Cerebellar nuclear complex (tissue), 1 donor: ENCODE measurements around the gene ZNRF2.
"Not testable (repeated sequence)": the region's sequence is repeated elsewhere in the genome, so short reads cannot be mapped to it uniquely, and the experiment has no call there.

Source experiments
- DNase-seq, 2 experiments: peaks; one replicate each; lab custom pipeline; 2025; lab: John Stamatoyannopoulos, UW

Gene ZNRF2

GRCh38 chr7:30290317-30290716, 5.9 kb downstream of the ZNRF2 start:
- not testable (repeated sequence) for DNase-seq

- not testable (repeated sequence) for DNase-seq
Observed at GRCh38 chr7:30292416-30293038, 8.1 kb downstream of the ZNRF2 start.

DNA sequence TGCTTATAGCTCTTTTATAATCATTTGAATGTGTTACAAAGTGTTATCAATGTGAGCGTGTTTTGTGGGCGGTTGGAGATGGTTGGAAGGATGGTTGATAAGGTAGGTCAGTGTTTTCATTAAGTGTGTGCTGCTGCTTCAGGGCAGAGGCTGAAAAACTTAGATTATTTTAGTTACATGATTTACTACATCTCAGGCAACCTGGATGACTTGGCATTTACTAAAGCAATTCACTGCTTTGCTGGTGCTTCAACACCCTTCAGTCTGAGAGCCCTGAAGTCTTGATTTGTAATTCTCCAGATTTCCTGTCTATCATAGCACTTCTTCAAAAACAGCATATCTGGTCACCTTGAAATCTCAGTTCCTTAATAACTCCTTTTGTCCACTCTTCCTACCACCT, 11.9 kb downstream of the ZNRF2 start:
- DNase-seq: not testable (repeated sequence)

GRCh38 chr7:30297499-30297898, 13.1 kb downstream of the ZNRF2 start:
- DNase-seq: not testable (repeated sequence)

- DNase-seq: not testable (repeated sequence)
Observed at GRCh38 chr7:30298409-30298808, 14.0 kb downstream of the ZNRF2 start.

- no peak for DNase-seq
Observed at GRCh38 chr7:30301751-30302150, 17.4 kb downstream of the ZNRF2 start.

DNA sequence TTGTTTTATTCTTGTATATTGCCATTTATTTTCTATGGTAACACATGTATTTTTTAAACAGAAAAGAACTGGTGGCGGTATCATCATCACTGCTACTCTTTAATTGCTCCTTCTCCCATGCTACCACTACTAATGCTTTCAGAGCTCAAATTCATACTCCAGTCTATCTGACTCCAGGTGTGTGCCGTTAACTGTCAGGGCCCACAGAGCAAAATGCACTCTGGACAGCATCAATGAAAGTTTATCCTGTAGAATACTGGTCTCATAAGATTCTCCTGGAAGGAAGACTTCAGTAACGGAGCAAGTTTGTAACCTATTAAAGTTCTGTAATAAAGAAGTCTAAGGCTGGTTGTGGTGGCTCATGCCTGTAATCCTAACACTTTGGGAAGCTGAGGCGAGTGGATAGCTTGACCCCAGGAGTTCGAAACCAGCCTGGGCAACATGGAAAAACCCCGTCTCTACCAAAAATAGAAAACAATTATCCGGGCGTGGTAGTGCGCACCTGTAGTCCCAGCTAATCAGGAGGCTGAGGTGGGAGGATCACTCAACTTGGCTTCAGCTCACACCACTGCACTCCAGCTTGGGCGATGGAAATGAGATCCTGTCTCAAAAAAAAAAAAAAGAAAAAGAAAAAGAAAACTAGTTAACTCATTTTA, 18.4 kb downstream of the ZNRF2 start:
- DNase-seq: no peak

GRCh38 chr7:30303312-30304039, 19.1 kb downstream of the ZNRF2 start:
- DNase-seq: no peak

DNA sequence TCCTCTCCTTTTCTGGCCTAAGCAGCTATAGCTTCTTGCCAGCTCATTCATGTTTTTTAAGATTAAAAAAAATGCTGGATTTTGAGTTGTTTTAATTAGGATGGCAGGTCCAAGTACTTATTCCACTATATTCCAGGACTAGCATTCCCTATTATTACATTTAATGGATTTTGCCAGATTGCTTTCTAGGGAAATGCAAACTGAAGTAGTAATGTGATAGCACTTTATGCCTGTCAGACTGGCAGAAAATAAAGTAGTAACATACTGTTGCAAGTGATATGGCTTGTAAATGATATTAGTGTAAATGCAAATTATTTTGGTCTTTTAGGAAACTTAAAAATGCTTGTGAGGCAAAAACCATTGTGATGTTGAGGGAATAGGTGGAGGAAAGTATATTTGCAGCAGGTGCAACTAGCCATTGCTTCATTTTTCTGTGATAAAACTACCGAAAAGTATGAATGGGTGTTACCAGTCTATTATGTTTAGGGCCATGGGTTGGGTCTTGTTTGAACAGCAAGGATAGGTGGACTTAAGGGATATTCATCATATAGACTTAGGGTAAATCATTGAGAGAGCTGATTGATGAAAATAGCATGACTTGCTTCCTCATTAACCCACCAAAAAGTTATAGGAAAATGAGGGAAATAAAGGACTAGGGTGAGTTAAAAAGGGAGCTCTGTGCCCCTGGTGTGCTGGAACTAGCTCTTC, 19.9 kb downstream of the ZNRF2 start:
- no peak for DNase-seq

DNA sequence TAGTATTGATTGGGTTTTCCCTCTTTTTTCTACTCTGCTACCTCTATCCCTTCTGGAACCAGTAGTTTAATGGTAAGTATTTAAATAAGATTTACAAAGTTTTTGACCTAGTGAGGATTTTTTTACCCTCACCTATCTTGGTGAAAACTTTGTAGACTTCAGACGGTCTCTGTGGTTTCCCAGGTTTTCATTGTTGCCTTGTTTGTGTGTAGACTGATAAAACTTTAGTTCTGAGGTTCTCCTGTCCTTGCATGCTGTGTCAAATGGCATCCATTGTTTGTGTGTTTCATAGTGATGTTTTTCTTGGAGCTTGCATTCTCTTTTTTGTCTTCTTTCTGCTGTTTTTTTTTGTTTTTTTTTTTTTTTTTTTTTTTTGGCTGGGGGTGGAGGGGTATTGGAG, 22.6 kb downstream of the ZNRF2 start:
- no peak for DNase-seq

DNA sequence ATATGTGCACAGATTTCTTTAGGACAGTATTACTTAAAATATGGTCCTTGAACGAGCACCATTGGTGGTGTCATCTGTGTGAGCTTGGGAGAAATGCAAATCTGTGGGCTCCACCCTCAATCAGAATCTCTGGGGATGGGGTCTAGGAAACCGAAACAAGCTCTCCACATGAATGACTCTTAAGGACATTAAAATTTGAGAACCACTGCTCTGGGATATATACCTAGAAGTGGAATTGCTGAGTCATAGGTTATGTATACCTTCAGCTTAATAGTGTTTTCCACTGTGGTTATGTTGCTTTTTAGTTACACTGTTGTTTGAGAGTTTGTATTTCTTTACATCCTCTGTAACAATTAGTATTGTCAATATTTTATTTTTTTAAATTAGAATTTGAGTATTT, 24.0 kb downstream of the ZNRF2 start:
- DNase-seq: no peak

DNA sequence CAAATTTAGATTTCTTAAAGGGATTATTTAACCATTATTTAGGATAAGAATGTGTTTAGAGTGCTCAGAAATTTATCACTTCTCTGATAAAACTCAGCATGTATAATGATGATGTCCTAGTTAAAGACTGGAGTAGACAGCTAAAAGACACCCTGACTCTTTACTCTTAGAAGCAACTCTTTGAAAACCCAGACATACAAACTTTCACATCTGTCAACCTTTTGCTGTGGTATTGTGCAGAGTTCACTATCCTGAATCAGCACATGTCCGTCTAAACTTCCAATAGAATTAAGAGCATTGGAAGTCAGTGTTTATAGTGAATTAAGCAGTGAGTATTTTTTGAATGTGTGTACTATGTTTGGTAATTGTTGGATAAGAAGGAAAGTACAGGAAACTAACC, 24.9 kb downstream of the ZNRF2 start:
- no peak for DNase-seq

DNA sequence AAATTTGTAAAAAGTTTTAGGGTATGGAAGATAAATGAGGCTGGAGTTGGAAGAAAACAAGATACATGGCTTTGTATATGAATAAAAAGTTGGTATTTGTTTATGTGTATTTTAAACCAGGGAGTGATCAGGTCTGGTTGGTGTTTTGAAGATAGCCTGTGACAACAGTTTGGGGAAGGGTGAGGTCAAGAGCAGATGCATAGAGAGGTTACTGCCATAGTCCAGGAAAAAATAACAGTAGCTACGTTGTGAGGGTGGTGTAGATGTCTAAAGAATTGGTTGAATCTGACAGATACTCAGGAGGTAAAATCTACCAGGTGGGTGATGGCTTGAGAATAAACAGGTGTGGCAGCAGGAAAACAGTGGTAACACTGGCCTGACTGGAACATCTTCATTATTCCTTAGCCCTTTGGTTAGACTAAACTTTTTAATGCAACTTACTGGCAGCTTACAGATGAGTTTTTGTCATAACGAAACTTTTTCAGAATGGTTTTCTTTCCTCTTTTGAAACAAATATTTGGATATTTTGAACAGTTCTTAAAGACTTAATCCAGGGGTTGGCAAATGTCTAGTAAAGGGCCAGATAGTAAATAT, 25.5 kb downstream of the ZNRF2 start:
- DNase-seq: no peak

- DNase-seq: no peak
Observed at GRCh38 chr7:30310674-30311362, 26.4 kb downstream of the ZNRF2 start.

GRCh38 chr7:30312178-30312577, 27.8 kb downstream of the ZNRF2 start:
- no peak for DNase-seq

DNA sequence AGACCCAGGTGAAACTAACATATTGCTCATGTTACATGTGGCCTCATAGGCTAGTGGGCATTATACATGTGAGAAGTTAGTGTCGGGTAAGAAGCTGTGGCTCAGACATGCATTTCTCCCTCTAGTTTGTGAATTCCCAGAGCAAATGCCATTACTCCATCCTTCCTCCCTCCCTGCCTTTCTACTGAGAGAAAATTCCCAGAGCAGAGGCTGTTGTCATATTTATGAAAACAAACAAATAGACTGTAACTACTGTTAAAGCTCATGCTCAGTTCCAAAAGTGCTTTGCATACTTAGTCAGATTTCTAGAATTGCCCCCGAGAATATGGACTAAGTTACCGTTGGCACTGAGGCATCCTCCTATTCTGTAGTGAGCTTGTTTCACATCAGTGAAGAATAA, 29.0 kb downstream of the ZNRF2 start:
- no peak for DNase-seq

DNA sequence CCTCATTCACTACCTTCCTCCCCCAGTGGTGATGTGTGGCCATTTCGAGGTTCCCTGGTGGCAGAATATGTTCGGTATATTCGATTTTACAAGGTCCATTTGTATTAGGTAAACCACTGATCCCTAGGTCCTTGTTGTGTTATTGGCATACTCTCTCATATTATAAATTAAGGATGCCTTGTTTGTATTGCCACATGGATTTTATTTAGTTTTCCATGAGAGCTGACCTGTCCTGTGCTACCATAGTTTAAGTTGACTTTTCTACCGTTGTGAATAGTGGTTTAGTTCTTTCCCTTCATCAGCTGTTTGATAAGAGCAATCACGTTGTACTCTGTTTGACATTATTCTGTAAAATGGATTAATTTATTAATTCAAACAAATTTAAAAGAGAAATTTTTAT, 29.4 kb downstream of the ZNRF2 start:
- no peak for DNase-seq

DNA sequence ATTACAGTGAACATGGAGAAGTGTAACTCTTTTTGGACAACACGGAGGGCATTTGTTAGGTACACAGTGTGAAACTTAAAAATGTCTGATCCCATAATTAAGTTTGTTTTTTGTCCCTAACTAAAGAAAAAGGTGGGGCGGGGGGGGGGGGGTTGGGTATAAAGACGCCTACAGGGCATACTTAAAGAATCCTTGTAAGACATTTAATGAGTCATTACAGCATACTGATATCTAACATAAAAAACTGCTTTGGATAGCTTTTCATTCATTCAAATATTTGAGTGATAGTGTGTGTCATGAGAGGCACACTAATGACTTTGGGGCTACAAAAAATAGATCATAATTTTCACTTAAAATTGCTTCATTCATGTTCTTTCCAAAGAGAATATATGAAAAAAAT, 31.2 kb downstream of the ZNRF2 start:
- DNase-seq: no peak

DNA sequence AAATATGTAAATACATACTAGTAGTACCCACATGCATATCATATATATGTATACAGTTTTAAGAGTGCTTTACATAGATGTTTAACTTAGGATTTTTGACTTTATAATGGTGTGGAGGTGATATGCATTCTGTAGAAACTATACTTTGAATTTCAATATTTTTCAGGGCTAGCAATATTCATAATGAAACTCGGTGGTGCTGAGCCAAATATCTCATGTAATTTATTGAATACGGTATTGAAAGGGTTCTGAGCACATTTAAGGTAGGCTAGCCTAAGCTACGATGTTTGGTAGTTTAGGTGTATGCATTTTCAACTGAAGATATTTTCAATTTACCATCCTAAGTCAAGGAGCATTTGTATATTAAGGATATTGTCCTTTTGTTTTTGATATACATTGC, 36.0 kb downstream of the ZNRF2 start:
- DNase-seq: no peak

DNA sequence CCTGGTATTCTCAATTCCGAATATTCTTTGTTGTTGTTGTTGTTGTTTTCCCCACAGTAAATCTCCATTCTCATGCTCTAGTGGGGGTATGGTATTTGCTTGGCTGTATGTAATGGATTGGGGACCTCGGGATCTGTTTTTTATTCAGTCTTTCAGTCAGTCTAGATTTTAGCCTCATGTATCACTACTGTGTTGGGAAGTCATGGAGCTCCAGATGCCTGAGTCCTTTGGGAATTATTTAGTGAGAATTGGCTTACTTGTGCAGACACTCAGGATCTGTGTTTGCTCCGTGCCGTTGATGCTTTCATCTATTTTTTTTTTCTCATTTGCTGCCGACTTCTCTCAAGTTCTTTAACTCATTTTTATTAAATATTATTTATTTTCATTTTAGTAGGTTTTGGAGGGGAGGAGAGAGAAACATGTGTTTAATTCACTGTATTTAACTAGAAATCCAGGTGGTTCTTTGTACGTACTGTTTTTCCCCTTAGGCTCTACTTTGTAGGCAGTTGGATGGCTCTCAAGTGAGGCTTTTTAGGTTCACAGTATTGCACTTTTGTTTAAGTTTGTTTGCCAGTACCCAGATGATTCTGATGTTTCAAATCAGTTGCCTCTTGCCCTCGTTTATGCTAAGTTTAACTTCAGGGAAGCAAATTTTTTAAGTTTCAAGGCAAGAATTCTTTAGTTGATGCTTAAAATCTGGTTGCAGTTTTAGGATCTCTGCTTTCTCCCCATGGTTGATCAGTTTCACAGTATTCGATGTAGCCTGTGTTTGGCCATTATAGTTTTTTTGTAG, 36.9 kb downstream of the ZNRF2 start:
- no peak for DNase-seq

DNA sequence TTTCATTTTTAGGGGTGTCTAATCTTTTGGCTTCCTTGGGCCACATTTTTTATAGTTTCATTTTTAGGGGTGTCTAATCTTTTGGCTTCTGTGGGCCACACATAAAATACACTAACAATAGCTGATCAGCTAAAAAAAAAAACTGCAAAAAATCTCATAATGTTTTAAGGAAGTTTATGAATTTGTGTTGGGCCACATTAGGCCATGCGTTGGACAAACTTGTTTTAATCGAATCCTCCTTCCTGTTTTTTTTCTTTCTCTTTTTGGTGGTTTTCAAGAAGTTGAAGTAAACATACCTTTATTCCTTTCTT, 37.4 kb downstream of the ZNRF2 start:
- DNase-seq: no peak
